Esophagus squamous epithelium (tissue), 4 donors: Measurements from ENCODE around the gene SEPHS2.

ENCODE experiments used
- POLR2A ChIP-seq, 4 donors: fragments of 450-650 bp; IDR thresholded peaks; one replicate each; pipeline ENCODE4 v1.6.1; 2017; ENCODE audit warnings: antibody characterized with exemption in 4 of 4, mild to moderate bottlenecking in 4 of 4, moderate library complexity in 3 of 4
- TF ChIP-seq, protein P1 (sequence below), 6 experiments: fragments of 450-650 bp in 4 of 6; fragments of 200-600 bp in 2 of 6; sonication (generic) in 2 of 6; IDR thresholded peaks; one replicate each; pipeline ENCODE4 v1.5.1; 2016 to 2019; ENCODE audit warnings: antibody characterized with exemption in 6 of 6, mild to moderate bottlenecking in 4 of 6, moderate library complexity in 4 of 6

DNA sequence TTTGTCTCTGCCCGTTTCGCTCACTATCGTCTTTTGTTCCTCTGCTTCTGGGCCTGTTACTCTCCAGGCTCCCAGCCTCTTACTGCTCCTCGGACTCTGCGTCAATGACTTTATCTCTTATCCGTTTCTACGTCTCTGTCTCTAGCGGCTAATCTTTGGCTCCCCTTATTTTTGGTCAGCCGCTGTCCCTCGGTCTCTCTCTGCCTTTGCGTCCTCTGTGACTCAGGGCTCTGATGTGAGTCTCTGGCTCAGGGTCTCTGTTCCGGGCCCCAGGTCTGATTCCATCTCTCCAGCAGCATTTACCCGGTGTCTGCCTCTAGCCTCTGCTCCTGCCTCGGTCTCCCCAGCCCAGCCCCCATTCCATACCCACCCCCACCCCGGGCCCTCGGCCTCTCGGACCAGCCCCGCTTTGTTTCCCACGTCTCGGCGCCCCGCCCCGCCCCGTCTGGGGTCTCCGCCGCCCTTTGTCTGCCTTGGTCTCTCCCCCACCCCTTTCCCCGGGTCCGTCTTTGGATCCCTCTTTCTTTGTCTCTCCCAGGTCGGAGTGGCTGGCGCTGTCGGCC, 51.0 kb downstream of the SEPHS2 start:
- TF ChIP-seq, protein P1, sequence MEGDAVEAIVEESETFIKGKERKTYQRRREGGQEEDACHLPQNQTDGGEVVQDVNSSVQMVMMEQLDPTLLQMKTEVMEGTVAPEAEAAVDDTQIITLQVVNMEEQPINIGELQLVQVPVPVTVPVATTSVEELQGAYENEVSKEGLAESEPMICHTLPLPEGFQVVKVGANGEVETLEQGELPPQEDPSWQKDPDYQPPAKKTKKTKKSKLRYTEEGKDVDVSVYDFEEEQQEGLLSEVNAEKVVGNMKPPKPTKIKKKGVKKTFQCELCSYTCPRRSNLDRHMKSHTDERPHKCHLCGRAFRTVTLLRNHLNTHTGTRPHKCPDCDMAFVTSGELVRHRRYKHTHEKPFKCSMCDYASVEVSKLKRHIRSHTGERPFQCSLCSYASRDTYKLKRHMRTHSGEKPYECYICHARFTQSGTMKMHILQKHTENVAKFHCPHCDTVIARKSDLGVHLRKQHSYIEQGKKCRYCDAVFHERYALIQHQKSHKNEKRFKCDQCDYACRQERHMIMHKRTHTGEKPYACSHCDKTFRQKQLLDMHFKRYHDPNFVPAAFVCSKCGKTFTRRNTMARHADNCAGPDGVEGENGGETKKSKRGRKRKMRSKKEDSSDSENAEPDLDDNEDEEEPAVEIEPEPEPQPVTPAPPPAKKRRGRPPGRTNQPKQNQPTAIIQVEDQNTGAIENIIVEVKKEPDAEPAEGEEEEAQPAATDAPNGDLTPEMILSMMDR (IDR thresholded peaks at IDR 0.05): no peak
- TF ChIP-seq POLR2A (IDR thresholded peaks at IDR 0.05): no peak
